Loucy (cell line): ENCODE measurements around the gene SAP25.

Source experiments
- H2AFZ ChIP-seq: fragments of 200-600 bp; sonication (generic); 2 replicates; pipeline ENCODE4 v1.6.0; 2016; ENCODE audit warnings: antibody characterized with exemption, mild to moderate bottlenecking, low read length, moderate library complexity
- H3F3A ChIP-seq: fragments of 200-600 bp; 2 replicates; pipeline ENCODE4 v1.6.0; 2016; ENCODE audit warnings: antibody characterized with exemption, low read depth, mild to moderate bottlenecking
- H3K27me3 ChIP-seq: fragments of 200-600 bp; sonication (generic); 2 replicates; pipeline ENCODE4 v1.6.1; 2014; ENCODE audit warnings: low read length, mild to moderate bottlenecking; ENCODE audit not compliant: insufficient read depth, poor library complexity, severe bottlenecking
- H3K36me3 ChIP-seq: fragments of 200-600 bp; sonication (generic); 2 replicates; pipeline ENCODE4 v1.6.1; 2016; ENCODE audit warnings: low read length; ENCODE audit not compliant: insufficient read depth
- H3K4me1 ChIP-seq: fragments of 200-600 bp; sonication (generic); 2 replicates; pipeline ENCODE4 v1.5.1; 2014; ENCODE audit warnings: low read length, mild to moderate bottlenecking; ENCODE audit not compliant: insufficient read depth, poor library complexity, severe bottlenecking
- H3K4me2 ChIP-seq: fragments of 200-600 bp; sonication (generic); 2 replicates; pipeline ENCODE4 v1.6.0; 2014; ENCODE audit warnings: antibody characterized with exemption, low read length, low read depth, mild to moderate bottlenecking; ENCODE audit not compliant: poor library complexity, severe bottlenecking
- H3K4me3 ChIP-seq: fragments of 200-600 bp; sonication (generic); 2 replicates; pipeline ENCODE4 v1.5.1; 2014; ENCODE audit warnings: low read length, mild to moderate bottlenecking, mixed read lengths; ENCODE audit not compliant: poor library complexity, severe bottlenecking
- H3K79me2 ChIP-seq: fragments of 200-600 bp; sonication (generic); 2 replicates; pipeline ENCODE4 v1.6.1; 2014; ENCODE audit warnings: low read length; ENCODE audit not compliant: insufficient read depth
- H3K9ac ChIP-seq: fragments of 200-600 bp; sonication (generic); 2 replicates; pipeline ENCODE4 v1.6.0; 2014; ENCODE audit warnings: mild to moderate bottlenecking, low read depth, low read length, moderate library complexity; ENCODE audit not compliant: poor library complexity, severe bottlenecking
- H3K9me2 ChIP-seq: fragments of 200-600 bp; sonication (generic); replicated peaks from 2 replicates; pipeline ENCODE4 v1.6.1; 2016; ENCODE audit warnings: low read depth, low read length, mixed read lengths
- H3K9me3 ChIP-seq: fragments of 200-600 bp; sonication (generic); 2 replicates; pipeline ENCODE4 v1.6.1; 2014; ENCODE audit warnings: mild to moderate bottlenecking, antibody characterized with exemption, low read length, low read depth; ENCODE audit not compliant: insufficient read depth
- H4K20me1 ChIP-seq: fragments of 200-600 bp; sonication (generic); 2 replicates; pipeline ENCODE4 v1.6.0; 2014; ENCODE audit warnings: antibody characterized with exemption, low read length, mild to moderate bottlenecking; ENCODE audit not compliant: insufficient read depth, poor library complexity, severe bottlenecking
- EZH2phosphoT487 ChIP-seq: fragments of 200-600 bp; IDR thresholded peaks from 2 replicates; pipeline ENCODE4 v1.6.1; 2018; ENCODE audit warnings: antibody characterized with exemption, mild to moderate bottlenecking, moderate library complexity, borderline replicate concordance
- TF ChIP-seq, protein P1 (sequence below): fragments of 200-600 bp; sonication (generic); conservative IDR thresholded peaks from 2 replicates; pipeline ENCODE4 v1.5.1; 2014; ENCODE audit warnings: mild to moderate bottlenecking, antibody characterized with exemption, low read length

Gene SAP25

GRCh38 chr7:100589341-100589947 lies 15.7 kb upstream of the SAP25 start:
- H3K9me3 ChIP-seq, result no peaks in the 10 kb centered on the region
- H3K9ac ChIP-seq, result no peak overlapping the region
- H3K4me3 ChIP-seq, result no peak overlapping the region
- H4K20me1 ChIP-seq, result peaks cover 14% of the 10 kb centered on the region
- H3K27me3 ChIP-seq, result no peaks in the 10 kb centered on the region
- no peaks in the 10 kb centered on the region for H3K36me3 ChIP-seq
- no peaks in the 10 kb centered on the region for H3F3A ChIP-seq
- no peak overlapping the region for H3K4me2 ChIP-seq
- TF ChIP-seq, protein P1, sequence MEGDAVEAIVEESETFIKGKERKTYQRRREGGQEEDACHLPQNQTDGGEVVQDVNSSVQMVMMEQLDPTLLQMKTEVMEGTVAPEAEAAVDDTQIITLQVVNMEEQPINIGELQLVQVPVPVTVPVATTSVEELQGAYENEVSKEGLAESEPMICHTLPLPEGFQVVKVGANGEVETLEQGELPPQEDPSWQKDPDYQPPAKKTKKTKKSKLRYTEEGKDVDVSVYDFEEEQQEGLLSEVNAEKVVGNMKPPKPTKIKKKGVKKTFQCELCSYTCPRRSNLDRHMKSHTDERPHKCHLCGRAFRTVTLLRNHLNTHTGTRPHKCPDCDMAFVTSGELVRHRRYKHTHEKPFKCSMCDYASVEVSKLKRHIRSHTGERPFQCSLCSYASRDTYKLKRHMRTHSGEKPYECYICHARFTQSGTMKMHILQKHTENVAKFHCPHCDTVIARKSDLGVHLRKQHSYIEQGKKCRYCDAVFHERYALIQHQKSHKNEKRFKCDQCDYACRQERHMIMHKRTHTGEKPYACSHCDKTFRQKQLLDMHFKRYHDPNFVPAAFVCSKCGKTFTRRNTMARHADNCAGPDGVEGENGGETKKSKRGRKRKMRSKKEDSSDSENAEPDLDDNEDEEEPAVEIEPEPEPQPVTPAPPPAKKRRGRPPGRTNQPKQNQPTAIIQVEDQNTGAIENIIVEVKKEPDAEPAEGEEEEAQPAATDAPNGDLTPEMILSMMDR, result no peak
- no peak for TF ChIP-seq EZH2phosphoT487
- peaks cover 15% of the 10 kb centered on the region for H3K79me2 ChIP-seq
- no peaks in the 10 kb centered on the region for H3K9me2 ChIP-seq
- peaks cover 3% of the 10 kb centered on the region for H3K4me1 ChIP-seq
- H2AFZ ChIP-seq, result no peak overlapping the region

DNA sequence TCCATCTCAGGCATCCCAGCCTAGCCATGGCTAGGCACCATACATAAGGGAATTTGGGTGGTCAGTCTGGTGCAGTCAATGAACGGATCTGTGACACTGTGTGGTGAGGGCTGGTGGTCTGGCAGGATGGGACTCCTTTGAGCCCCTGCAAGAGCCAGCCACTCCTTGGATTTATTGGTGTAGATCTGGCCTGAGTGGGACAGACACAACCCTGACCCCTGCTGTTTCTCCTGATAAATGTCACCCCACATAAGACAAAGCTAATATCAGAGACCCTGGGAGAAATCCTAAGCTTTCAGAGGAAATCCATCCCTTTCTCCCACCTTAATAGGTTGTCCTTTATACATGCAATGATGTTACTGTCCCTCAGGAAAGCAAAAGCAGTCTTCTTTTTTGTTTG lies 14.7 kb upstream of the SAP25 start:
- no peak overlapping the region for H2AFZ ChIP-seq
- H3K36me3 ChIP-seq, result no peaks in the 10 kb centered on the region
- peaks cover 2% of the 10 kb centered on the region; the same call in 1 of the 2 replicates for H3F3A ChIP-seq
- H3K79me2 ChIP-seq, result peaks cover 22% of the 10 kb centered on the region
- TF ChIP-seq, protein P1, result peak; percentile 64
- no peak for TF ChIP-seq EZH2phosphoT487
- peaks cover 19% of the 10 kb centered on the region for H4K20me1 ChIP-seq
- no peaks in the 10 kb centered on the region for H3K27me3 ChIP-seq
- no peak overlapping the region for H3K9ac ChIP-seq
- no peak overlapping the region for H3K4me3 ChIP-seq
- H3K9me3 ChIP-seq, result no peaks in the 10 kb centered on the region
- H3K9me2 ChIP-seq, result no peaks in the 10 kb centered on the region
- H3K4me1 ChIP-seq, result peaks cover 5% of the 10 kb centered on the region
- H3K4me2 ChIP-seq, result no peak overlapping the region

GRCh38 chr7:100586266-100587025 lies 12.7 kb upstream of the SAP25 start, which contains the start of gene FBXO24:
Gene FBXO24 (plus strand): TSS chr7:100586328. CDS start chr7:100586626, 298 bp downstream.
- peaks cover 16% of the 10 kb centered on the region for H3K4me1 ChIP-seq
- H3K9ac ChIP-seq, result peak within 1 kb of the TSS; percentile 96
- peaks cover 7% of the 10 kb centered on the region; the same call in 1 of the 2 replicates for H3K36me3 ChIP-seq
- H3K9me2 ChIP-seq, result no peaks in the 10 kb centered on the region
- H3K4me2 ChIP-seq, result peak within 1 kb of the TSS; percentile 99
- peak within 1 kb of the TSS; percentile 97 for H3K4me3 ChIP-seq
- H4K20me1 ChIP-seq, result peaks cover 38% of the 10 kb centered on the region
- H3K9me3 ChIP-seq, result no peaks in the 10 kb centered on the region
- H3K79me2 ChIP-seq, result peaks cover 42% of the 10 kb centered on the region
- no peaks in the 10 kb centered on the region for H3K27me3 ChIP-seq
- peak within 1 kb of the TSS; percentile 83 for H2AFZ ChIP-seq
- peaks cover 8% of the 10 kb centered on the region; the same call in 1 of the 2 replicates for H3F3A ChIP-seq
- TF ChIP-seq EZH2phosphoT487, result no peak
- TF ChIP-seq, protein P1, result no peak
